ENCODE measurements around the gene KY. TPM values are rescaled to one million over a fixed set of nuclear protein-coding genes. Genes with fewer than 3 reads are reported as not detected.

The KY gene
- total and polyA plus RNA-seq, 9 donors: 0.34 to 5.2 (median 0.87) TPM

- Histone ChIP-seq H3K27me3 (no peaks in the 10 kb centered on the region), H3K9me3 (no peaks in the 10 kb centered on the region), H3K4me1 (ENCODE audit: insufficient read depth) (no peaks in the 10 kb centered on the region), H3K36me3 (no peaks in the 10 kb centered on the region), H3K27ac (no peak overlapping the region), H3K4me3 (no peak overlapping the region)
- intact Hi-C loops (cut with DNase I): no loop called here
- no peak for DNase-seq
- WGBS, 3 donors: 87 to 89% (median 89%) methylated on average over 5 of the region's 5 CpGs
- no peak for TF ChIP-seq POLR2A (IDR thresholded peaks at IDR 0.05)
- no peak for TF ChIP-seq CTCF (IDR thresholded peaks at IDR 0.05)
- TF ChIP-seq EP300 (IDR thresholded peaks at IDR 0.05): no peak
Observed at GRCh38 chr3:134592806-134593205, 58.0 kb downstream of the KY start.

- no peak for DNase-seq
- no peak overlapping the region for H3K4me3 ChIP-seq
- intact Hi-C loops (cut with DNase I): no loop called here
Observed at GRCh38 chr3:134590766-134591165, 60.1 kb downstream of the KY start.

GRCh38 chr3:134579141-134579665, 71.6 kb downstream of the KY start:
- TF ChIP-seq POLR2A (IDR thresholded peaks at IDR 0.05) (no peak), CTCF (IDR thresholded peaks at IDR 0.05) (no peak), EP300 (IDR thresholded peaks at IDR 0.05) (no peak)
- 71 to 90% (median 79%) methylated on average over 3 of the region's 3 CpGs for WGBS, 3 donors
- no peaks in the 10 kb centered on the region for H3K27me3 ChIP-seq
- no peak for DNase-seq
- H3K36me3 ChIP-seq: no peaks in the 10 kb centered on the region
- intact Hi-C loops (cut with DNase I): no loop called here
- H3K27ac ChIP-seq: no peak overlapping the region
- no peaks in the 10 kb centered on the region for H3K9me3 ChIP-seq
- no peaks in the 10 kb centered on the region for H3K4me1 ChIP-seq (ENCODE audit: insufficient read depth)
- no peak overlapping the region for H3K4me3 ChIP-seq

More at GRCh38 chr3:134590766-134591165, 60.1 kb downstream of the KY start:
- TF ChIP-seq CTCF (IDR thresholded peaks at IDR 0.05) (no peak), POLR2A (IDR thresholded peaks at IDR 0.05) (no peak), EP300 (IDR thresholded peaks at IDR 0.05) (no peak)
- Histone ChIP-seq H3K4me1 (ENCODE audit: insufficient read depth) (no peaks in the 10 kb centered on the region), H3K36me3 (no peaks in the 10 kb centered on the region), H3K9me3 (no peaks in the 10 kb centered on the region), H3K27me3 (no peaks in the 10 kb centered on the region), H3K27ac (no peak overlapping the region)

GRCh38 chr3:134576831-134577230, 74.0 kb downstream of the KY start:
- Histone ChIP-seq H3K9me3 (no peaks in the 10 kb centered on the region), H3K36me3 (no peaks in the 10 kb centered on the region), H3K4me1 (ENCODE audit: insufficient read depth) (no peaks in the 10 kb centered on the region), H3K27ac (no peak overlapping the region), H3K27me3 (no peaks in the 10 kb centered on the region), H3K4me3 (no peak overlapping the region)
- no peak for TF ChIP-seq POLR2A (IDR thresholded peaks at IDR 0.05)
- TF ChIP-seq CTCF (IDR thresholded peaks at IDR 0.05): no peak
- no peak for TF ChIP-seq EP300 (IDR thresholded peaks at IDR 0.05)
- 67 to 72% (median 71%) methylated on average over 3 of the region's 3 CpGs for WGBS, 3 donors
- no peak for DNase-seq
- intact Hi-C loops (cut with DNase I): no loop called here
